ENCODE results near the gene SMIM45.

SMIM45 gene

DNA sequence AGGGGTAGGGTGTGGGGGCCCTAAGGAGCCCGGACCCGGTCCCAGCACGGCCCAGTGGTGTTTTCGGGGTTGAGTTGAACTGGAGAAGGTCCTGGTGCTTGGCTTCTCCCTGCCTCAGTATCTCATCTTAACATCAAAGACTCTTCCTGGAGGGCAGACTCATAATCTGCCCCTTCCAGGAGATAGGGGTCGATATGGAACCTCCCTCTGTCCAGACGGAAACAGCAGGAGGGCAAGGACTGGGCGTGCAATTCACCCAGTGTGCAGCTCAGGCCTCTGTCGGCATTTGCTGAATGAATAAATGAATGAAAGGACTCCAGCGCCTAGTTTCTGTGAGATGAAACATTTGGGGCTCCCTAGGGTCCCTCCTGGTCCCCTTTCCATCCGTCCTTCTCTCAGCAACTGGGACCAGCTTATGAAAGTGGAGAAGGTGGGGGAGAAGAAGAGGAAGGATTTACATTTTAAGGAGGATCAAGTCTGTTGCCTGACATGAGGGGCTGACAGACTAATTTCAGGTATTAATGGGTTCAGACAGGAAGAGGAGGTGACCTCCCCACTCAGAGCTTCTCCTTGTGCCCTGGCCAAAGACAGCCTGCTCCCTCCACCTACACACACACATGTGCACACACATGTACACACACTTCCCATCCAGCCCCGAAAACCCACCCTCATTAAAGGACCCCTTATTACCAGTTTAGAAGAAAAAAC is 36.0 kb upstream of the SMIM45 start:
- DNase-seq: no peak

- no peak for DNase-seq
Measured at GRCh38 chr22:41916745-41917358, 35.1 kb upstream of the SMIM45 start.

DNA sequence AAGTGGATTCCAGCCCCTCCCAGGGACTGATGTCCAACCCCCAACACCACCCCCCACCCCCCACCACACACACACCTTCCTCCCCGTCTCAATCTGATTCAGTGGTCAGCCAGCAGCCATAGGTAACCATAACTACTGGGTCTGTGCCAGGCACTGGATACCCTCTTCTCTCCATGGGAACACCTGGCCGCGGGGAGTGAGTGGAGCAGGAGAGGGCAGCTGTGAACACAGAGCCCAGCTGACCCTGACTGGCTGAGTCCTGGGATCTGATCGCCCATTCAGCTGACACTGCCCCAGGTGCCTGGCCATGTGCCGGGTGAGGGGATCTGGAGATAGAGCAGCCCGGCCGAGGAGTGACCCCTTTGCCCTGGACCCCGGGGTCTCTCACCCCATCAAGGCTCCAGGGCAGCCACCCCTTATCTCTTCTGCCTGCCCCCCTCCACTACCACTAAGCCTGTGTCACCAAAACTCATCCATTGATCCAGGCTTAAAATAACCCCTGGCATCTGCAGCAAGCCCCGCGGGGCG is 34.5 kb upstream of the SMIM45 start:
- DNase-seq: no peak

DNA sequence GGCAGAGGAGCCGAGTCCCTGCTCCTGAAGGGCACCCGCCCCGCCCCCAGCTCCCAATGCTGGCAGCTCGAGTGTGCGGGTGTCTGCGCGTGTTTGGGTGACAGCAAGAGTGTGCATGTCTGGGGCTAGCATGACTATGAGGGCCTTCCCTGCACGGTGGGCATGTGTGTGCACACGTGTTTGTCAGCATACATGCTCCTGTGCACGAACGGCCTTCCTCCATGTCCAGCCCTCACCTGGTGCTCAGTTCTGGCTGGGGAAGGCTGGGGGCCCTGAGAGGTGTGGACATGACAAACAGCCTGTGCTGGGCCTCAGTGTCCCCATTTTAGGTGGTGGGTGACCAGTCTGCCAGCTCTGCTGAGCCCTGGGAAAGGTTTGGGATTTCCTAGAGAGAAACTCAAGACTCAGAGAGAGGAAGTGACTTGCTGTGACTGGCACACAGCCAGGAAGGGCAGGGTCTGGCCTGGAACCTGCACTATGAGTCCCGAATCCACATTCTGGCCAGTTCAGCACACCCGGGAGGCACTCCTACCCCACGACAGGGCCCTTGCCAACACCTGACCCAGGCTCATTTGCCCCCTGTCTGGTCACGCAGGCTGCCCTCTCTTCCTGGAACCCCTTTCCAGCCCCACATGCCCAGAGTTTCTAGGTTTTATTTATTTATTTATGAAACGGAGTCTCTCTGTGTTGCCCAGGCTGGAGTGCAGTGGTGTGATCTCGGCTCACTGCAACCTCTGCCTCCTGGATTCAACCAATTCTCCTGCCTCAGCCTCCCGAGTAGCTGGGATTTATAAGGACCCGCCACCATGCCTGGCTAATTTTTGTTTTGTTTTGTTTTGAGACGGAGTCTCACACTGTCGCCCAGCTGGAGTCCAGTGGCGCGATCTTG is 33.8 kb upstream of the SMIM45 start:
- DNase-seq: no peak

- DNase-seq: peak; percentile 54
Measured at GRCh38 chr22:41919357-41920224, 32.4 kb upstream of the SMIM45 start.

DNA sequence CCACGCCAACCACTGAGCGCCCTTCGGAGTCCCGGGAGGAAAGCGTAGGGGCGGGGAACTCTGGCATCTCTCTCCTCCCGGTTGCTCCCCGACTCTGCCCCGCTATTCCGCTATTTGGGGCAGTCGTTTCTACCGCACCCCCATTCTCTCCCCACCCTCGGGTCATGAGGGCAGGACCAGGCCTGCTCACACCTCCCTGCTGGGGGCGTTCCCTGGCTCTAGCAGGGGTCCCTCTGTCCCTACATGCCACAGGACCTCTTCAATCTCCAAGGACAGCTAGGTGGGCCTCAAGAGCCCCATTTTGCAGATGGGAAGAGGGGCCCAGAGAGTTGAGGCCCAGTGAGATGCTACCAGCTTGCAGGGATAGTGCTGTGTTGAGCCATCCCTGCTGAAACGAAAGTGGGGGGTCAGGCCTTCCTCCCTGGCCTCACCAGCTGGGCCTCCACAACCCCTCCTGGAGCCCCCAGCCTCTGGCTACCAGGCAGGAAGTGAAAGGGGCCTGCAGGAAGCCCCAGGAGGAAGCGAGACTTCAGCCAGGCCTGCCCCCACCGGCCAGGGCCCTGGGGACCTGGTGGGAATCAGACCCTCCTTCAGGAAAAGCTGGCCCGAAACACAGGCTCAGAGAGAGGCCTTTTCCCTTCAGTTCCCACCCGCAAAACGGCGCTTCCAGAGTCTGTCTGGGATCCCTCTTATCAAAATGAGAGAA is 31.5 kb upstream of the SMIM45 start:
- DNase-seq: no peak

DNA sequence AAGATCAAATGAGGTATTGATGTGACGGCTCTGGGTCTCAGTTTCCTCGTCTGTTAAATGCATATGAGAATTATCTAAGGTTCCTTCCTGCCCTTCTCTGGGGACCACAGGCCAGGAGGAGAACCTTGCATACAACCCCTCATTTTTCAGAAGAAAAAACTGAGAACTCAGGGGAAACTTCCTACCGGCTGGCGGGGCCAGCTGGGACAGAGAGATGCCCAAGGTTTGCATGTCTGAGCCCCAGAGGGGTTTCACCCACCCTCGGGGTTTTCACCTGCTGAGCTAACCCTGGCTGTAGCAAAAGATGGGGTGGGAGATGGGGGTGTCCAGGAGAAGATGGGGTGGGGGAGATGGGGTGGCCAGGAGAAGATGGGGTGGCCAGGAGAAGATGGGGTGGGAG is 29.6 kb upstream of the SMIM45 start:
- DNase-seq: no peak

GRCh38 chr22:41922940-41923594 is 28.9 kb upstream of the SMIM45 start:
- no peak for DNase-seq

GRCh38 chr22:41923595-41924276 is 28.2 kb upstream of the SMIM45 start:
- DNase-seq: no peak

DNA sequence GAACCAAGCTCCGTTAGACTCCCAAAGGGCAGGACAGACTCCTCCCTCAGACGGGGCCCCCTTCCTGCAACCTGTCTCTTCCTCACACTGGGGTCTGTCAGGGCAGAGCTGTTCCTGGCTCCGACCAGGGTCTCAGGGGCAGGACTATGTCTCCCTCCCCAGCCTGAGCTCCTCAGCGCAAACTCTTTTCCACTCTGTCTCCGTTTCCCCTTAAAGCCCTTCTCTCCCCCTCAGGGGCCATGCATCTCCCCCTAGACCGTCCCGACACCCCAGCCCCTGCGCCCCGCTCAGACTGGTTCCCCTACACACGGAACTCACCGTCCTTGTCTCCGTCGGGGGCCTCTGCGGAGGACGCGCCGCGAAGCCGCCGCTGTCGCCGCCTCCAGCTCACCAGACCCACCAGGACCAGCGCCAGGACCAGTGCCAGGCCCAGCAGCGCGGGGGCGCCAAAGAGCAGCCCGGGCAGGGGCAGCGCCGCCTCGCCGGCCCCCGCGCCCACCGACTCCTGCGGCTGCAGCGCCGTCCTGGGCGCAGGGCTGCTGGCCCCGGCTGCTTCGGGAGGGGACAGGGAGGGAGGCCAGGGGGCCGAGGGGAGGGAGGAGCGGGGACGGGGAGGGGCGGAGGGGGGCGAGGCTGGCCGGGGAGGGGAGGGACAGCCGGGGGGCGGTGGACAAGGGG is 26.0 kb upstream of the SMIM45 start:
- DNase-seq: peak; percentile 83

GRCh38 chr22:41927813-41928212 is 24.1 kb upstream of the SMIM45 start:
- DNase-seq: no peak

- no peak for DNase-seq
Measured at GRCh38 chr22:41928593-41929417, 23.1 kb upstream of the SMIM45 start.

DNA sequence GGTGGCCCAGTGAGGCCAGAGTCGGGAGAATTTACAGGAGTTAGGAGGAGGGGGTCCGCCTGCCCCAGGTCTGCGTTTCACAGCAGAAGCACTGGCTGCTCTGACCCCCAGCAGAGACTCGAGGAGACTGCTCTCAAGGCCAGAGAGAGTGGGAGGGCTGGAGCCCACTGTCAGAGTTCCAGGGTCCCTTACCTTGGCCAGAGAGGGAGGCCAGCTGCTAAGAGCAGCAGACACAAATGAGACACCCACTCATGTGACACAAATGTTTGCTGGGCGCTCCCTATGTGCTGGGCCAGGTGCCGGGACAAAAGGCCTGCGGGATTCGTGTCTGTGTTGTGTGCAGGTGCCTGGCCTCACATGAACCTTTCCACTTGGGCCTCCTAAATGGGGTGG is 22.5 kb upstream of the SMIM45 start:
- no peak for DNase-seq

DNA sequence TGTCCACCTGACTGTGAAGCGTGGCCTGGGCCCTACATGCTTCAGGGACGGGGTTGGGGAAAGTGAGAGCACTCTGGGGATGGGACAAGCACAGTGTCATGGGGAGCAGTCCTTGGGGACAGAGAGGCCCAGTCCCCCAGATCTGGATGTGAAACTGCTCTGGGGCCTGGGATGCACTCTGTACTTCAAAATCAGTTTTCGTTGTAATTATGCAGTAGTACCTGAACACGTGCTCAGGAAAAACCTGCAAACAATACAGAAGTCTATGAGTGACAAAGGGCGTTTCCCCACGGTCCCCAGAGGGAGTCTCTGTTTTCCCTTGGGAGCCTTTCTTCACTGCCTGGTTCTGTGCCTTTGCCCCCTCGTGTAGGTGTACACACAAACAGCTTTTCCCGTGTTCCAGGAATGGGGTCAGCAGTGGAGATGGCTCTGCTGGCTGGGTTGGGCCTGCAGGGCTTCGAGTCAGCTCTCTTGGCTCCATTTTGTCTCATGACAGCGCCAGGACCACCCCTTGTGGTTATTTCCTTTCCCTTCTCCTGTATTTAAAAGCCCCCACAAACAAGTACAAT is 20.2 kb upstream of the SMIM45 start:
- DNase-seq: no peak

DNA sequence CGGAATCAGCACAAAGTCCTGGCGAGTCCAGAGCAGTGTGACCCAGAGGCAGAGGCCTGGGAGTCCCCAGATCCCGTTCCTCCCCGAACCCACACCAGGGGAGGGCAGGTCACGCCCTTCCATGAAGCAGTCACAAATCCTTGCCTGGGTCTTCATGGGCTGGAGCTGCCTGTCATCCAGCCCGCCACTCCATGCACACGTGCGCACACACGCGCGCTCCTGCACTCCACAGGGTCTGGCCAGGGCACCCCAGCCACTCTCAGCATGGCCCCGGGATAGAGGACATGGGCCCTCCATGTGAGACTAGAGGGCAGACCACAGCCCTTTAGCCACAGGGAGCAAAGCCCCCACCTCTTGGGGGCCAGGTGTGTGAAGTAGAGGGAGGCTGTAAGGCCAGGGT is 19.6 kb upstream of the SMIM45 start:
- DNase-seq: no peak

DNA sequence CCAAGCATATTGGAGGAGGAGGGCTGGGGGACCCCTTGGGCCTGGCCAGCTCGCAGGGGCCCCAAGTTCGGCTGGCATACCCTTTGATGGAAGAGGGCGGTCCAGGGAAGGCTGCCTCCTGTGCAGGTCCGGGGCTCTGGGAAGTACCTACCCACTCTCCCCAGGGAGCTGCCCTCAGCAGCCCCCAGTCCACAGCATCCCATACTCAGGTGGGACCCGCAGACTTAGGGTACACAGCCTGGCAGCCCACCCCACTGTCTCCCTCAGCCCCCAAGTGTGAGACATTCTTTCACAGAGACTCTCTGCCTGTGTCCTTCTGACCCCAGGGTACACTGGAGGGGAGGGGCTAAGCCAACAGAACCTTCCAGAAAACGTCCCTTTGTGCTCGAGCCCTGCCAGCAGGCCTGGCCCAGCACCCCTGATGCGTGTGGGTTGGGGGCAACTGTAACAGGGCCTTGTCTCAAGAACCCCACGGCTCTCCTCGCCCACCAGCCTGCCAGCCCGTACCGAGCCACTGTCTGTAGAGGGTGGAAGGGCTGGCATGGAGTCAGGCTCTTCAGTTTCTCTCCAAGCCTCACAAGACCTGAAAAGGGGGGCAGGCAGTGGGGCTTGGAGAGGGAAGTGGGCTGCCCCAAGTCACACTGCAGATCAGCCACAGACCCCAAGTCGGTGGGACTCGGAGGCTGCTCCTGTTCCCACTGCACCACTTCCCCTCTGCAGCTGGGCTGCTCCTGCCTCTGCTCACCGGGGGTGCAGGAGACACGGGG is 18.4 kb upstream of the SMIM45 start:
- no peak for DNase-seq

DNA sequence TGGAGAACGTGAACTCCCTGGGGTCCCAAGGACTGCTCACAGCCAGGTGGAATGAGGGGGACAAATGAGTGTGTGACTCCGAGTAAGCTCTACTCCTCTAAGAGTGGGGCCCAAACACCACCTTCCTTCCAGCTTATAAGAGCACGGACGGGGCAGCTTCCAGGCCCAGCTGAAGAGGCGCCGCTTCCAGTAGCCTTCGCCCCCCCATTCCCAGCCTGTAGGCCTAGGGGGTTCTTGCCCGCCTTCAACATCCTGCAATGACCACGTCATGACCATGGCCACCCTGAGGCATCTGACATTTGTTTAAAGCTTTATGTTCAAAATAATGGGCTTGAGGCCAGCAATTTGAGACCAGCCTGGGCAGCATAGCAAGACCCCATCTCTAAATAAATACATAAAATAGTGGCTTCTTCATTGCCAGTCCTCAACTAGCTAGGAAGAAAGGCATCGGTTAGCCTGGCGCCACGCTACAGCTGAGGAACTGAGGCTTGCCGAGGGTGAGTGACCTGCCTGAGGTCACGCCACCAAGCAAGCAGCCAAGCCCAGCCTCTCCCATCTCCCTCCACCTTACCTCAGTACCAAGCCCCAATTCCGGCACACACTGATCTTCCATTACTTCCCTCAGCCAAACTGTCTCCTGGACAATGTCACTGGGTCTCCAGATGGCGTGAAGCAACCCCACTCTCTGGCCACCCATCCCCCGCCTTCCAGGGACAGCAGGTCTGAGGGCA is 17.5 kb upstream of the SMIM45 start:
- DNase-seq: no peak

GRCh38 chr22:41935015-41935351 is 17.0 kb upstream of the SMIM45 start:
- no peak for DNase-seq

Measured in activated naive CD4-positive, alpha-beta T cell treated with Interleukin-2 at 50 U/mL for 16 hours (primary cell).